NK-92 (cell line): Measurements from ENCODE around the gene ARID3A.

ENCODE experiments used
- DNase-seq: peaks from one replicate; lab custom pipeline; 2025; ENCODE audit not compliant: unreplicated experiment; lab: John Stamatoyannopoulos, UW

ARID3A gene

DNA sequence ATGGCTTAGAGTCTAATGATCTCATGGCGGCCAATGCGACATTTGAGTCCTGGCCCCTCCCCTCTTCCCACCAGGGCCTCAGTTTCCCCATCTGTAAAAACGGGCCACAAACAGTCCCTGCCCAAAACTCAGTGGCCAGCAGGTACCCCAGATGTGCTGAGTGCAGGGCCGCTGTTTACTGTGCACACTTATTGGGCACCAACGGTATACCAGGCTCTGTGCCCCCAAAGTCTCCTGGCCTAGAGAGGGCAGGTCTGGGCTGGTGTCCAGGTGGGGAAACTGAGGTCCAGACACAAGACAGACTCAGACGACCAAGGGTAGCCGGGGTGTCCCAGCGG, 34.7 kb downstream of the ARID3A start:
- no peak for DNase-seq

DNA sequence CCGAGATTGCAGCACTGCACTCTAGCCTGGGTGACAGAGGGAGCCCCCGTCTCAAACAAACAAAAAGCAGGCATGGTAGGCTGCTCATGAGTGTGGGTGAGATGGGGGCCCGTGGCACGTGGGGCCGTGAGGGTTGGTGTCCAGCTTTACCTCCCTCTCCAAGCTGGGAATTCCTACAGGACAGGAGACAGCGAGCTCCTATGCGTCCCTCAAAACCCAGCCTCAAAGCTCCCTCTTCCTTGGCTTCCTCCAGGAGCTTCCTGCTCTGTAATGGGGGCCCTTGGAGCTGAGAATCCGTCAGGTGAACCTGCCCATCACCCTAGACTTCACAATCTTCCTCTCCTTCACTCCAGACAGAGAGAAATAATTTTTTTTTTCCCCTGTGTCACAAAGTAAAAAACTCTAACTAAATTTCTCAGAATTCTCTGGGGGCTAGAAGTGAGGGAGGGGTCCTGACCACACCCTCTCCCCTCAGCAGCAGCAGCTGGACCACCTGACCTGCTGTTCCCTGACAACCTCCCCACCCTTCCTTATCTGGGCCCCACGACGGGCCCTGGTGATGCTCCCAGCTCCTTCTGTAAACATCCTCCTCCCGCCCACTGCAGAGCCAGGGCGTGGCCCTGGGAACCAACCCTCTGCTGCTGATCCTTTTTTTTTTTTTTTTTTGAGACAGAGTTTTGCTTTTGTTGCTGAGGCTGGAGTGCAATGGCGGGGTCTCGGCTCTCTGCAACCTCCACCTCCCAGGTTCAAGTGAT, 36.2 kb downstream of the ARID3A start:
- DNase-seq = no peak

DNA sequence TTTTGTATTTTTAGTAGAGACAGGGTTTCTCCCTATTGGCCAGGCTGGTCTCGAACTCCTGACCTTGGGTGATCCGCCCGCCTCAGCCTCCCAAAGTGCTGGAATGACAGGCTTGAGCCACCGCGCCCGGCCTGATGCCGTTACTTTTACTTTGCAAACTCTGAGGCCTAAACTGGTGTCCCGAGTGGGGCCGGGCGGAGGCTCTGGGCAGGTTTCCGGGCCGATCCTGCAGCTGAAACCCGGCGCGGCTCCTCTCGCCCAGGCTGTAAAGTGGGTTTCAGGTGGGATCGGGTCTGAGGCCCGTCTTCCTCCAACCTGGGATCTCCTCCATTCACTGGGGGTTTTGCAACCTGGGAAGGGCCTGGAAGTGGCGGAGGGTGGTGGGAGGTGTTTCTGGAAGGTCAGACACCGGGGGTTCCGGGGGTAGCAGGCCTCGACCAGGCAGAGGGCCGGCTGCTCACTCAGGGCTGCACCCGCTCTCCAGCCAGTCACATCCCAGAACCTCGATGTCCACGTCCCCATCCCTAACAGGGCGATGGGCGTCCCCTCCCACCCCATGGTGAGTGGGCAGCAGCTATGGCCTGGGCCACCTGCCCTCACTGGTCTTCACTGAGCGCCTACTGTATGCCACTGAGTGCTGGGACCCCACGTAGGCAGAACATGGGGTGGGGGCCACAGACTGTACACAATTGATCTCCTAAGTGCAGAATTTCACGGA, 37.0 kb downstream of the ARID3A start:
- DNase-seq = no peak

DNA sequence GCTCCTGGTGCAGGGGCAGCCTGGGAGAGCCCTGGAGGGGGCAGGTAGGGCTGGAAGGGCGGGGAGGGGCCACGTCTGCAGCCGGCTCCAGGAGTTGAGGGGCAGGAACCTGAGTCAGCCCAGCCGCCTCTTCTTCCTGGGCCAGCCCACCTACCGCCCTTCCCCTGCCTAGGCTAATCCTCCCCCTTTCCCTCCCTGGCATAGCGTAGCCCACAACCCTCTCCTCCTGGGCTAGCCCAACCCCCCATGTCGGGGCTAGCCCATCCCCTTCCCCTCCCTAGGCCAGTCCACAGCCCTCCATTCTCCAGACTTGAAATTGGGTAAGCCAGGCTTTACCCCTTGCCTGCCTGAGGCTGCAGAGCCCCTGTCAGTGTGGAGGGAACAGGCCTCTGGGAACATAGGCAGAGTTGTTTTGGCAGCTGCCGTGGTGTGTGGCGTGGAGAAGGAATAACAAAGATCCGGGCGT, 37.7 kb downstream of the ARID3A start:
- no peak for DNase-seq

DNA sequence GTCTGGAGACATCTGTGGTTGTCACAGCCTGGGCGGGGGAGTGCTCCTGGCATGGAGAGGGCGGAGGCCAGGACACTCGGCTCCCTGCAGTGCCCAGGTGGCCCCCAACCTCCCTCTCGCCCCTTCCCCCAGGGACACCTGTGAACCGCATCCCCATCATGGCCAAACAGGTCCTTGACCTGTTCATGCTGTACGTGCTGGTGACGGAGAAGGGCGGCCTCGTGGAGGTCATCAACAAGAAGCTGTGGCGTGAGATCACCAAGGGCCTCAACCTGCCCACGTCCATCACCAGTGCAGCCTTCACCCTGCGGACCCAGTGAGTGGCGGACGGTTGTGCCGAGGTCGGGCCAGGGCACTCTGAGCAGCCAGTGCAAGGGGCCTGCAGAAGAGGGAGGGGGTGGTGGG, 38.3 kb downstream of the ARID3A start:
- no peak for DNase-seq

DNA sequence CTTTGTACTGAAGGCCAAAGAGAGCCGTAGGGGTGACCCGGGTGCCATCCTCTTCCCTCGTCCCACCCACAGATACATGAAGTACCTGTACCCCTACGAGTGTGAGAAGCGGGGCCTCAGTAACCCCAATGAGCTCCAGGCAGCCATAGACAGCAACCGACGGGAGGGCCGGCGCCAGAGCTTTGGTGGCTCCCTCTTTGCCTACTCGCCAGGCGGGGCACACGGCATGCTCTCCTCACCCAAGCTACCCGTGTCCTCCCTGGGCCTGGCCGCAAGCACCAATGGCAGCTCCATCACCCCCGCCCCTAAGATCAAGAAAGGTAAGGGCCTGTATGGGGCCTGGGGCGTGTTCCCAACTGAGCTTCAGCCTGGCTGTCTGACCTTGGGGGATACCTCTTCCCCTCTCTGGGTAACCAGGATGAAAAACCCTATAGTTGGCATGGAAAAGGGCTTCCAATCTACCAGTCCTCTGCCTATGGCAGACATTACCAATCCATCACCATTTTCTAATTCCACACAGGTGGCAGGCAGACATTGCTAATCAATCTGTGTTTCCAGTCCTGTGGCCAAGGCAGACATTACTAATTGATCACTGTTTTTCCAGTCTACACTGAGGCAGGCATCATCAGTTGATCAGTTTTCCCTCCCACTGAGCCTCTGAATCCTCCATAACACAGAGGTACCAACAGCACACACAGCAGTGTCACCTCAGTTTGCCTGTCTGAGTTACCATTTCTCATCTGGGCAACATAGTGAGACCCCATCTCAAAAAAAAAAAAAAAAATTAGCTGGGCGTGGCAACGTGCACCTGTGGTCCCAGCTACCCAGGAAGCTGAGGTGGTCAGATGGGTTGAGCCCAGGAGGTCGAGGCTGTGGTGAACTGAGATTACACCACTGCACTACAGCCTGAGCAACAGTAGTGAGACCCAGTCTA, 39.2 kb downstream of the ARID3A start:
- no peak for DNase-seq

DNA sequence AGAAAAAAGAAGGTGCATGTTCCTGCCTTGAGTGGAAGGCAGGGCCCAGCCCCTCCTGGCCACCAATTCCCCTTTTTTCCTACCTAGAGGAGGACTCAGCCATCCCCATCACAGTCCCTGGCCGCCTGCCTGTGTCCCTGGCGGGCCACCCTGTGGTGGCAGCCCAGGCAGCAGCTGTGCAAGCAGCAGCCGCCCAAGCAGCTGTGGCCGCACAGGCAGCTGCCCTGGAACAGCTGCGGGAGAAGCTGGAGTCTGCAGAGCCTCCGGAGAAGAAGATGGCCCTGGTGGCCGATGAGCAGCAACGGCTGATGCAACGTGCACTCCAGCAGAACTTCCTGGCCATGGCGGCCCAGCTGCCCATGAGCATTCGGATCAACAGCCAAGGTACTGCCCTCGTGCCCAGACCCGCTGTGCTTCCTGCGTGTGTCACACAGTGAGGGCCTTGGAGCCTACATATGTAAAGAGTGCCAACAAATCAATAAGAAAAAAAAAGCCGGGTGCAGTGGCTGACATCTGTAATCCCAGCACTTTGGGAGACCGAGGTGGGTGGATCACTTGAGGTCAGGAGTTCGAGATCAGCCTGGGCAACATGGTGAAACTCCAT, 40.8 kb downstream of the ARID3A start:
- DNase-seq = no peak

DNA sequence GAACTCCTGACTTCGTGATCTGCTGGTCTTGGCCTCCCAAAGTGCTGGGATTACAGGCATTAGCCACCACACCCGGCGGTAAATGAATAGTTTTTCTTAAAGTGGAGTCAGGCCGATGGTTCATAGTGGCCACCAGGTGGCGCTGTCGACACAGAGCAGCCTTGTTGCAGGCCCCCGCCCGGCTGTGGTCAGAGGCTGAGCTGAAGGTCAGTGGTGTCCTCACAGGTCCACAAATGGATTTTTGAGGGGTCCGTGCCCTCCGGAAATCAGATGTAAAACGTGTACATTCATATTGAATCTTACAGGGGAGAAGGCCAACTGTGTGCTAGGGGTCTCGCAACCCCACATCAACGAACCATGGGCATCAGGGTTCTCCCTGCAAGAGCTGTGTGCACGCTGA, 44.9 kb downstream of the ARID3A start:
- no peak for DNase-seq

DNA sequence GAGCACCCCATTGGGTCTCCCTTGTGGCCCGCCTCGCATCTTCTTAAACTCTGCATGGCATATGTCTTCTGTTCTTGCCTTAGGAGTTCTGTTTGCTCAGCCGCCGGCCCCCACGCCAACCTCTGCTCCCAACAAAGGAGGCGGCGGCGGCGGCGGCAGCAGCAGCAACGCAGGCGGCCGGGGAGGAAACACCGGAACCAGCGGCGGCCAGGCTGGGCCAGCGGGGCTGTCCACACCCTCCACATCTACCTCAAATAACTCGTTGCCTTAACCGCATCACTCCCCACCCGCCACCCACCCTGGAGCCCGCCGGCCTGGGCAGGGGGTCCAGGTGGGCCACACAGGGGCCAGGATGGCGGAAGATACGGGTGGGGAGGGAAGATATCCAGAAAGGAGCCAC, 46.0 kb downstream of the ARID3A start:
- DNase-seq = no peak

DNA sequence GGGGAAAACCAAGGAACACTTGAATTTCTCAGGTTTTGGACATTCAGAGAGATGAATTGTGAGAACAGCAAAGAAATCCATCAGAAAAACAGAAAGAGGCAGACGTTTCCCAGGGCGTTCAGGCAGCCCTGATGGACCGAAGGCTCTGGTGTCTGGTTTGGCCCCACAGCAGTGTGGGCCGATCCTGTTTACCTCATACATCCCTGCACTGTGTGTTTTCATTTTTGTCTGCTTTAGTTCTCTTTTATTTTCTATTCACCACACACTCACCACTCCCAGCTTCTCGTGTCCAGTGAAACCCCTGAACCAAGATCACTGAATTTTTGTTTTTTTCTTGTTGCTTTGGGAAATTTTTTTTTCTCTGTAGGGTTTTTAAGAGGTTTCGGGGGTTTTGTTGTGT, 46.4 kb downstream of the ARID3A start:
- DNase-seq = no peak

DNA sequence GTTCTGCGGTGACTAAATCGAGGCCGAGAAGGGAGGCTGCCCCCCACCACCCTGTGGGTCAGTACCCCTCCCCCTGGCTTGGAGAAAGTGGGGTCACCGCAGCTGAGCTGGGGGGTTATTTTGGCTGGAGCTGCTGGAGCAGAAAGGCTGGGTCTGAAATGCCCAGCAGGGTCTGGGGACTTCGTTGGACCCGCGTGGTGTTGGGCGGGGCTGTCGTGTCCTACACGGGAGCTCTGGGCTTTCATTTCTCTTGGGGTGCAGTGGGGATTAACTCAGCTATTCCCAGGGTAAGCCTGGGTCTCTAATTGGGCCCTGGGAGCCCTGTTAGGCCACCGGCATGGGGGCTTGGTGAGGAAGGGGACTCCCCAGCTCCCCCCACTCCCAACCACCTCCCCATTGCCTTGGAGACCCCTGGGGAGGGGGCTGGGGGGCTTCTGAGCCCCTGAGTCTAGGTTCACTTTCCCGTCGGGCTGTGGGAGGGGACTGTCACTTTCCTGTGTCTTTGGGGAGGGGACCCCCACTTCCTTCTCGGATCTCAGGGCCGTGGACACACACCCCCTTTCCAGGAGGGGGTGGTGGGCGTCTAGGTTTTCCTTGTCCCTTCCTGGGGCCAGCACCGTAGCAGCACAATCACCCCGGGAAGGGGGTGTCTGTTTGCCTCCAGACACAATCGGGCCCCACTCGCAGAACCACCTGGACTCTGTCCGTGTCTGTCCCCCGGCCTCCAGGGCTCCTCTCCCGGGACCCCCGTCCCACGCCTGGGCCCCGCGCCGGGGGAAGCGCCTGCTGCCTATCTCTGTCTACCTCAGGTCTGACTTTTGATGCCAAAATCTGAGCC, 48.1 kb downstream of the ARID3A start:
- no peak for DNase-seq

DNA sequence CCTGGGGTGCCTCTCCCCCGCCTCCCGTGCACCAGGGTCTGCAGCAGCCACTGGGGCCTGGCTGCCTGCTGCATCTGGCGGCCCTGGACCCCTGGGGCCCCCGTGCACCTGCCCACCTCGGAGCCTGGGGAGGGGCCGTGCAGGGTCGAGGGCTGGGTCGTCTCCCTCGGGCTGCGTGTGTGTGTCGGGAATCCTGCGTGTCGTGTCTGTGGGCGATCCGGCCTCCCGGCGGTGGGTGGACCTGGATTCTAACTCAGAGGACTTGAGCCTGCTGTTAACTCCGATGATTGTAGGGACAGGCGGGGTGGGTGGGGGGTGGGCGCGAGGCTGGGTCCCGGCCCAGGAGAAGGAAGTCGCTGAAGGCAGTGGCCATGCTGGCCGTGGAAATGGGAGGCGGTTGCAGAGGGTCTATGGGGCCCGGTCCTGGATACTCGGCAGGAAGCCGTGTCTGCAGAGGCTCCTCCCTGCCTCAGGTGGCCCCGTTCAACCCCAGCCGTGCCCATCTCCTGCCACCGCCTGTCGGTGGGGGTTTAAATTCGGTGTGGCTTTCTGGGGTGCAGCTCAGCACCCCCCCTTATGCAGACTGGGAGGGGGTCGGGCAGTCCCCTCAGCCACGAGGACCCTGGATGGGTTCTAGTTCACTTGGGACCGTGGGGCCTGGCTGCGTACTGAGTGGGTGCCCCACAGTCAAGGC, 48.9 kb downstream of the ARID3A start:
- no peak for DNase-seq

DNA sequence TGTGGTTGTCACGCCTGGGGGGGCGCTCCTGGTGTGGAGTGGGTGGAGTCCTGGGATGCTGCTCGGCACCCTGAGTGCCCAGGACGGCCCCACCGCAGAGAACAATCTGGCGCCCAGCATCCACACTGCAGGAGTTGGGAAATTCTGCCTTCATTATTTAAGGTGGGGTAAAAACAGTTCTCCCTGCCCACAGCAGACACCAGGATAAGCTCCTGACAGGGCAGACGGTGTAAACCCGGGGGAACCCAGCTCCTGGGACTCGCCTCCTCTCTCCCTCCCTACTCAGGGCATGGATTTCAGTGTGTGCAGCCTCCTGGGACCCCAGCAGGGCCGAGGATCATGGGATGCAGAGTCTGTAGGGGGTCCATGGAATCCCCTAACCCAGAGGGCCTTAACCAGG, 50.6 kb downstream of the ARID3A start:
- DNase-seq = no peak

DNA sequence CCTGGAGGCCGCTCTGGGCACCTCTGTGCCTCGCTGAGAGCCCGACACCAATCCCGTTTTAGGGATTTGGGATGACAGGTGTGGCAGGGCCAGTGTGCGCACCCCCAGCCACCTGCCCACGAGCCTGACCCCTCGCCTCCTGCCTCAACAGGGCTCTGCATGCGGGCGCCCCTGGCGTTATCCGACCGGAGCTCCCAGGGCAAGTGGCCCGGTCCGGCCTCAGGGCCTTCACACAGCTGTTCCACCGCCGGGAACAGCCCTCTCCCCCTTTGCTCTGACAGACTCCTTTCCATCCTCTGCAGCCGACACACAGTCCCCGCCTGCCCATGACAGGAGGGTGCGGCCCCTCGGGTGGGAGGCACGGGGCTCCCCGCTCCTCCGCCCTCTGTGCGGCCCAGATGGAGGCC, 51.2 kb downstream of the ARID3A start:
- DNase-seq = no peak

DNA sequence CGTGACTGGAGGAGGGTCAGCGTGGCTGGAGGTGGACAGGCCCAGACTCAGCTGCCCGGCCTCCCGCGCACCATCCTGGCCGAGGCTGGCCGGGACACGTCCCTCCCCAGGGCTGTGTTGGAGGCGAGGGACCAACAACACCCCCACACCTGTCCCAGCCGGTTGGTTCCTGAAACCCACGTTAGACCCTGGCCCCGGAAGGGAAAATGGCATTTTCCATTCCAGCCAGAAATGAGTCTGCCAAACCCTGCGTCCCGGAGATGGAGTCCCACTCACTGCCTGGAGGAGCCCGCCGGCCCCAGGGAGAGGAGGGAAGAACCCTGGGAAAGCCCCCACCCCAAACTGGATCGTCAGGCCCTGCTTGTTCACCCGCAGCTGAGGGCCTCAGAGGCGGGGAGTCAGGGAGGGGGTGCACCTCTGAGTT, 53.5 kb downstream of the ARID3A start:
- DNase-seq = no peak

DNA sequence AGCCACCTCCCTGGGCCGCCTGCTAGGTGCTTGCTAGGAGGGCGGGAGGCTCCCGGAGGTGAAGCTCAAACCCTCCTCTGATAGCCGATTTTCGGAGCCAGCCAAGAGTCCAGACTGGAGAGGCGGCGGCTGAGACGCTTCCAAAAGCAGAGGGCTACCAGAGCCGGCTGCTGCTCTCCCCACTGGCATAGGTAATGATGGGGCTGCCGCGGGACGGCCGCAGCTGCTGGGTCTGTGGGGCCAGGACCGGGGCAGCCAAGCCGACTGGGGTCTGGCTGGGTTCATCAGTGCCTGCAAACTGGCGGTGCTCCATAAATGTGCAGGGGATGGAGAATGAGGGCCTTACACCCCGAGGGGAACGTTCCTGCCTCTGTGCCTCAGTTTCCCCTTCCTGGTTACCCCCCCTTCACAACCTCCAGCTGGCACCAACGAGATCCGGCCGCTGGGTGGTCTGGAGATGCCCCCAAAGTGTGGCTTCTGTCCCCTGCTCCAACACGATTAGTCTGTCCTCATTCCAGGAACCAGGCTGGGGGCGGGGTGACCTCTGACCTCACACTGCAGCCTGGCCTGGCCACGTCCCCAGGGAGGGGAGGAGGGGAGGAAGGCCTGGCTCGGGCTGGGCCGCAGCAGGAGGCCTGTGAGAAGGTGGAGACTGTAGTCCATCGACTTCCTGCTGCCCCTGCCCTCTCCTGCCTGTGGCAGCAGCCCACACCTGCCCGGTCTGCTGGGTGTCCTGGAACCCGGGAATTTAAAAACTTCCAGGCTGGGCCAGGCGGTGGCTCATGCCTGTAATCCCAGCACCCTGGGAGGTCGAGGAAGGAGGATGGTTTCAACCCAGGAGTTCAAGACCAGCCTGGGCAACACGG, 54.5 kb downstream of the ARID3A start:
- DNase-seq = no peak

DNA sequence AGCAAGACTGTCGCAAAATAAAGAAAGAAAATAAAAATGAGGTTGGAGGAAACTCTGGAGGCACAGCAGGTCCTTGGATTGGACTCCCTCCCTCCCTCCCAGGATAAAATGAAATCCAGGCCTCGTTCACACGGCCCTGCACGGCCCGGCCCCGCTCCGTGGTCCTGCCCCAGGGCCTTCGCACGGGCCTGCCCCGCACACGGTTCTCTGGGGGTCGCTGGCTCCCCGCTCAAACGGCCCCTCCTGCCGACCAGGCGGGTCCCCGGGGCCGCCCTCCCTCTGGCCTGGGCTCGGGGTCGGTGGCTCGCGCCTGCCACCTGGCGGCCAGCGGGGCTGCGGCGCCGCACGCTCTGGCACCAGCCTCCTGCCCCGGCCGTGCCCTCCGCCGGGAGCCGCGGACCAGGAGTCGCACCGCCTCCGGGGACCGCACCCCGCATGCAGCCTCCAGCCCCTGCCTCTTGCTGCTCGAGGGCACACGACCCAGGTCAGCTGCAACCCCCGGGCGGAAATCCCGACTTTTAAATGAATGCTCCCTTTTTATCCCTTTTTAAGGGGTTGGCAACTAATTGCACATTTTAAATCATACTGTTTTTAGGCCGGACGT, 56.8 kb downstream of the ARID3A start:
- no peak for DNase-seq

DNA sequence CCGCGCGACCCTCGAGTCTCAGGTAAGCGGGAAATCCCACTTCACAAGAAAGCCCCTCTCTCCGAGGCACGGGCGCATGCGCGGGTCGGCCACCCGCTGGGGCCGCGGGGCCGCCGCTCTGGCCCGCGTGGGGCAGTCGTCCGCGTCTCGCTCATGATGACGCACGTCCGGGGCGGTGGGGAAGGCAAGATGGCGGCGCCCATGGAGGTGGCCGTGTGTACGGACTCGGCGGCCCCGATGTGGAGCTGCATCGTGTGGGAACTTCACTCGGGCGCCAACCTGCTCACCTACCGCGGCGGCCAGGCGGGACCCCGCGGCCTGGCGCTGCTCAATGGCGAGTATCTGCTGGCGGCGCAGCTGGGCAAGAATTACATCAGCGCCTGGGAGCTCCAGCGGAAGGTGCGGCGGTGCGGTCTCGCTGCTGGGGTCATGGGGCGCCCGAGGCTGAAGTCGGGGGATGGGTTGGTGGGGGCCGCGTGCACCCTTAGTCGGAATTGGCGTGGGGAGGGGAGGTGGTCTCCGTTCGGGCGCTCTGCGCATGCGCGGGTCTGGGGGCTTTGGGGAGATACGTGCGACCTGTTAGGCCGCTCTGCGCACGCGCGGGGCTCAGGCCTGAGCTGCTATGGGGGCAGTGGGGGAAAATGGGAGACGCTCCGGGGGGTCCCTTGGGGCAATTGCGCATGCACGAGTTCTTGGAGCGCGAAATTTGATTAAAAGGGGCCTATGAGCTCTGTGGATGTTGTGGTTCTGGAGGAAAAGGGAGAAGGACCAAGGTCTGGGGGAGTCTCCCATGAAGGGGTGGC, 58.5 kb downstream of the ARID3A start, which contains the start of gene WDR18:
TSS of gene WDR18 (plus strand) at position 181 of the 803 bp plus-strand sequence. CDS start at position 190, 9 bp downstream.
- DNase-seq = no peak
